BE2C (cell line): ENCODE results near the gene PLAGL1.

ENCODE experiments used
- DNase-seq: peaks from one replicate; pipeline ENCODE4 v3.0.0-alpha.2; 2020
- H3K27me3 ChIP-seq: fragments of 250-450 bp; sonication (Bioruptor Pico); 2 replicates; pipeline ENCODE4 v1.5.1; 2020; ENCODE audit warnings: mild to moderate bottlenecking
- H3K36me3 ChIP-seq: fragments of 250-450 bp; sonication (Bioruptor Pico); 2 replicates; pipeline ENCODE4 v1.5.1; 2020; ENCODE audit warnings: mild to moderate bottlenecking
- H3K4me1 ChIP-seq: fragments of 250-450 bp; sonication (Bioruptor Pico); 2 replicates; pipeline ENCODE4 v1.5.1; 2020
- H3K4me3 ChIP-seq: 2 replicates; pipeline ENCODE4 v1.5.1; 2011; ENCODE audit warnings: low read depth, low read length
- H3K9me3 ChIP-seq: fragments of 250-450 bp; sonication (Bioruptor Pico); 2 replicates; pipeline ENCODE4 v1.5.1; 2020
- TF ChIP-seq, protein P1 (sequence below): IDR thresholded peaks from 2 replicates; pipeline ENCODE4 v1.5.1; 2012; ENCODE audit warnings: mild to moderate bottlenecking, low read depth, low read length

Gene PLAGL1

DNA sequence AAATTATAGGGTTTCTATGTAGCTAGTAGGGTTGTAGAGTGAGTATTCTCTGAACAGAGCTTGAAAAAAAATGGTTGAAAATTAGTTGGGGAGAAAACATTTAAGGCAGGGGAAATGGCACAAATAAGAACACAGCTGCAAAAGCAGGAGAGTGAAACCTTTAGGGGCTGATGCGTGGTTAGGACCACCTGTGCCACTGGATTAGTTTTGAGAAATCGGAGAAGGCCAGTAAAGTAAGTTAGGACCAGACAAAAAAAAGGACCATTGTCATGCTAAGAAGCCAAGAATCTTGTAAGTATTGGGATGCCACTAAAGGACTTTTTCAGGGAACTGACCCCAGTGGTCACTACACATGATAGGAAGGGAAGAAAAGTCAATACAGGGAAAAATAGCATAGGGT, 9.4 kb downstream of the PLAGL1 start:
- H3K27me3 ChIP-seq: no peaks in the 10 kb centered on the region
- no peak for DNase-seq

DNA sequence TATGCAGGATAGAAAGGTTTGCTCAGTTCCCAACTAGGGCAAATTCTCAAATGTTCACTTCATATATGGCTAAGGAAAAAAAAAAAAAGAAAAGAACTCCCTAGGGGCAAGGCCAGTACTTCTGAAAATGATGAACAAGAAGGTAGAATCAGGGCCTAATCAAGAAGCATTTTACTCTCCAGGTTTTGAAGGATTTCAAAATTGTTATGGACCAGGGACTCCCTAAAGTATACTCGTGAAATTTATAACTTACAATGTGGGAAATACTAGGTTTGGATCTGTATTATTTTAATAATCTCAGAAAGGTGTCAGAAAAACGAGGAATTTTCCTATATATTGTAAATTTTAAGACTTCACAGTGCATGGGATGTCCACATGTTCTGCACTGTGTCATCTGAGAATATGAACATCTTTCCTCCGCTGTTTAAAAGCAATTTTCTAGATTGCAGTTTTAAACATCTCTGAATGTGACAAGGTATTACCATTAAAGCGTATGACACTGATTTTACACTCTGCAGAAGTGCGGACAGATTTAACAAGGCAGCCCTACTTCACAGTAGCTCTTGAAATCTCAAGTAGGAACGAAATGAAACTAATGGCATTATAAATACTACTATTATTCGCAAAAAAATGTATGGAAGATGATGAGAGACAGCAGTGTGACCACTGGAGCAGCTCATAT, 14.0 kb downstream of the PLAGL1 start:
- Histone ChIP-seq H3K4me3 (no peak overlapping the region), H3K9me3 (no peaks in the 10 kb centered on the region), H3K4me1 (no peaks in the 10 kb centered on the region), H3K36me3 (no peaks in the 10 kb centered on the region), H3K27me3 (no peaks in the 10 kb centered on the region)
- TF ChIP-seq, protein P1, sequence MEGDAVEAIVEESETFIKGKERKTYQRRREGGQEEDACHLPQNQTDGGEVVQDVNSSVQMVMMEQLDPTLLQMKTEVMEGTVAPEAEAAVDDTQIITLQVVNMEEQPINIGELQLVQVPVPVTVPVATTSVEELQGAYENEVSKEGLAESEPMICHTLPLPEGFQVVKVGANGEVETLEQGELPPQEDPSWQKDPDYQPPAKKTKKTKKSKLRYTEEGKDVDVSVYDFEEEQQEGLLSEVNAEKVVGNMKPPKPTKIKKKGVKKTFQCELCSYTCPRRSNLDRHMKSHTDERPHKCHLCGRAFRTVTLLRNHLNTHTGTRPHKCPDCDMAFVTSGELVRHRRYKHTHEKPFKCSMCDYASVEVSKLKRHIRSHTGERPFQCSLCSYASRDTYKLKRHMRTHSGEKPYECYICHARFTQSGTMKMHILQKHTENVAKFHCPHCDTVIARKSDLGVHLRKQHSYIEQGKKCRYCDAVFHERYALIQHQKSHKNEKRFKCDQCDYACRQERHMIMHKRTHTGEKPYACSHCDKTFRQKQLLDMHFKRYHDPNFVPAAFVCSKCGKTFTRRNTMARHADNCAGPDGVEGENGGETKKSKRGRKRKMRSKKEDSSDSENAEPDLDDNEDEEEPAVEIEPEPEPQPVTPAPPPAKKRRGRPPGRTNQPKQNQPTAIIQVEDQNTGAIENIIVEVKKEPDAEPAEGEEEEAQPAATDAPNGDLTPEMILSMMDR: no peak
- DNase-seq: no peak

More for the DNA sequence above, 9.4 kb downstream of the PLAGL1 start:
- H3K9me3 ChIP-seq: no peaks in the 10 kb centered on the region
- H3K4me3 ChIP-seq: no peak overlapping the region
- H3K4me1 ChIP-seq: no peaks in the 10 kb centered on the region
- no peaks in the 10 kb centered on the region for H3K36me3 ChIP-seq
- TF ChIP-seq, protein P1: no peak

DNA sequence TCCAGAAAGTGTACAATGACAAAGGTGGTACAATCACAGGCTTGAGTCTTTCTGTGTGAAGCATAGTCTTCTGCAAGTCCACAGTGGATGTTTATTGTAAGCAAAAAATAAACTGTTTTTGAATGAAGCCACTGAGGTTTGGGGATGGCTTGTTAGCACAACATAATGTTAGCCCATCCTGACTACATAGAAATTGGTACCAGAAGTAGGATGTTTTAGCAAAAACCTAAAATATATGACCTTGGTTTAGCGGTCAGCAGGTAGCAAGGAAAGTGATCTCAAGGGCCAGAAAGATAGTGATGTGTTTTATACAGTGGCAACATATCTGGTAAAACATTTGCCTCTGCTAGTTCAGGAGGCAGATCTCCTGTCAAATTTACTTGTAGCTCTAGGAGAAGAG, 15.8 kb downstream of the PLAGL1 start:
- TF ChIP-seq, protein P1: no peak
- Histone ChIP-seq H3K27me3 (no peaks in the 10 kb centered on the region), H3K9me3 (no peaks in the 10 kb centered on the region), H3K4me1 (no peaks in the 10 kb centered on the region), H3K36me3 (no peaks in the 10 kb centered on the region), H3K4me3 (no peak overlapping the region)
- DNase-seq: no peak

DNA sequence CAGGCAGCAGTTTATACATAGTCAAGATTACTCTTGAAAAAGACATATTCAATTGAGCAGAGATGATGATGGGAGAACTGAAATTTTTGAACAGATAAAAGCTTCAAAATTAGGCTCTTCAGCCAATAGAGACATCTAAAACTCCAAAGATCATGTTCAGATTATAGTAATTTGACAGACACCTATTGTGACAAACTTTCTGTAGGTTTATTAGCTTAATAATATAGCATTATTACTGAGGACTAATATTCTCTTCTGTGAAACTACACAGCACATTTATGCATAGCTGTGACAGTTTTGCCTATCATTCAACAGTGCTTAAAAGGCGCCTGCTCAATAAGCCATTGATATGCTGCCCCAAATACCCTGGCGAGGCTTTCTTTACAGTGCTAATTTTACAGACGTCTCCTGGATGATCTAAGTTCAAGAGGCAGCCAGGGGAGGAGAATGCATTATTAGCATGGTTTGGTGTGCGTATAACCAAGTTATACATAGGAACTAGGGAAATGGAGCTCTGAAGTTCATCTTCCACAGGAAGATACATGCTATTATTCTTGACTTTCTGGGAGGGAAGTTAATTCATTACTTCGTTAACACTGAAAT, 21.5 kb downstream of the PLAGL1 start:
- no peak for DNase-seq
- no peaks in the 10 kb centered on the region for H3K36me3 ChIP-seq
- TF ChIP-seq, protein P1: no peak
- H3K4me3 ChIP-seq: no peak overlapping the region
- no peaks in the 10 kb centered on the region for H3K4me1 ChIP-seq
- H3K9me3 ChIP-seq: no peaks in the 10 kb centered on the region
- peaks cover 3% of the 10 kb centered on the region; the same call in 1 of the 2 replicates for H3K27me3 ChIP-seq

DNA sequence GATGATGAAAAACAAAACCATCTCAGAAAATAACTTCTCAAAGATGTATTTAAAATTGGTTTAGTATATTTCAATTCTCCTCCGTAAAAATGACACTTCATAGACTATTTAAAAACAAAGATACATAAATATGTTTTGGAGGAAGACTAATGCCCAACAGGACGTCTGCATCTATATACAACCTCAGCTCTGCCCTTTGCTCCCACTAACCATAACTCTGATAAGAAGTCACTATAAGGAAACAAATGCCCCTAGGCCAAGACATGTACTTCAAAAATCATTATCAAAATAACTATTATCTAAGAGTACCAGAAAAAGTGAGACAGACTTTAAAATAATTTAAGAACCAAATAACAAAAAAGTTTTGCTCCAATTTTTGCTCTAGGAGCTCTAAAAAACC, 23.4 kb downstream of the PLAGL1 start:
- DNase-seq: no peak
- H3K4me1 ChIP-seq: no peaks in the 10 kb centered on the region
- no peaks in the 10 kb centered on the region for H3K9me3 ChIP-seq
- no peaks in the 10 kb centered on the region for H3K36me3 ChIP-seq
- peaks cover 3% of the 10 kb centered on the region; the same call in 1 of the 2 replicates for H3K27me3 ChIP-seq
- TF ChIP-seq, protein P1: no peak
- H3K4me3 ChIP-seq: no peak overlapping the region

DNA sequence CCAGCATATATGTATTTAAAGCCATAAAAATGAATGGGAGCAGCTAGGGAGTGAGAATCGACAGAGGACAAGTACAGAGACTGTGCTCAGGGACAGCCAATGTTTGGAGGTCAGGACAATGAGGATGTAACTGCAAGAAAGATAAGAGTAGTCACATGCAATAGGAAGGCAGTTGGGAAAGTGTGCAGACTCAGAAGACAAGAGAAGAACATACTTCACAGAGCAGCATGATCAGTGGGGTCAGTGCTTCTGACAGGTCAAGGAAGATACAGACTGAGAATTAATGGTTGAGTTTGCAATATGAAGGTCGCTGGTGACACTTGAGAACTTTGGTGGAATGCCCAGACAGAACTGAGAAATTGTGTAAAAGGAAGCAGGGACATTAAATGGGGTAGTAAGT, 25.1 kb downstream of the PLAGL1 start:
- no peaks in the 10 kb centered on the region for H3K4me1 ChIP-seq
- TF ChIP-seq, protein P1: no peak
- DNase-seq: no peak
- peaks cover 3% of the 10 kb centered on the region; the same call in 1 of the 2 replicates for H3K27me3 ChIP-seq
- H3K4me3 ChIP-seq: no peak overlapping the region
- no peaks in the 10 kb centered on the region for H3K9me3 ChIP-seq
- no peaks in the 10 kb centered on the region for H3K36me3 ChIP-seq
